ENCODE results near the gene MED10. TPM values are rescaled to one million over a fixed set of nuclear protein-coding genes. Genes with fewer than 3 reads are reported as not detected.

The MED10 gene
- total RNA-seq, 2 experiments from 2014 or later = 48.7 to 52.5 TPM

DNA sequence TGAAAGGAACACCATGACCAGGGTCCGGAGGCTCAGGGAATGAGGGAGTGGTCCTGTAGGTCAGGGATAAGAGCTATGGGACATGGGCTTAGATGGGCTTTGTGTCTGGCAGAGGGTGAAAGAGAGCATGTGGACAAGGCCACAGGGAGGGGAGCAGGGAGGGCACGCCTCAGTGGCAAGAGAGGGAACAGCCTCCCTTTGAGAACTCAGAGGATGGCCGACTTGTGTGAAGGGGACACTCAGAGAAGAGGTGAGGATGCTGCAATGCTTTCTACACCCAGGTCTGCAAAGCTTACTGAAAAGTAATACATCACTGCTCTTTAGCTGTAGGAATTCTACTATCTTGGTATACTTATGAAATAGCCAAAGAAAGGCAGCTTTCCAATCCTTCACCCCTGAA lies 23.5 kb downstream of the MED10 start:
- CTCF ChIA-PET = no interaction called here

DNA sequence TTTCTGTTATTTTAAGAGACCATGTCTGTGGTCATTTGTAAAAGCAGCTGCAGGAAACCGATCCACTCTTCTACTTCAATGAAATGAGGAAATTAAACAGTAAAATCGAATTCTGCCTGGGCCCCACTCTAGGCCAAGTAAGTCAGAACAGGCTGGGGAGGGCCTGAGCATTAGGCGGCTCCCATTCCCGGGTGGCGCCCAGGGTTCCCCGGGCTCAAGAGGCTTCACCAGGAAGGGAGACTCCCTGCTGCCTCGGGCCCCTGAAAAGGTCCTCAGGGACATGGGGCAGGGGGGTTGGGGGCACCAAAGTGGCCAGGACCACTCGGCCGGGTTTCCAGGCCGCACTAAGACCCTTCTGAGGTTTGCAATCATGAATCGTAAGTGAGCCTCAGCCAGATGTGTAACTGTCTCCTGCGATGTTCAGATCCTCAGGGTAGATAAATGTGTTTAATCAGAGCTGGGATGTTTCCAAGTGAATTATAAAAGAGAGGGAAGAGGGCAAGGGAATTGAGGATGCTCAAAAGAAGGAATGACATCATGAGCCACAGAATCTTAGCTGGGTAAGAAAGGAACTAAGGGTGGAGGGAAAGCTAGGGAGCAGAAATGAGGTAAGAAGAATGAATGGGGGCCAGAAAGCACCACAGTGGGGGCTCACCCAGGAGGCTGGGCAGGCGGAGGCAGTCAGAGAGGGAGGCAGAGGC lies 24.6 kb downstream of the MED10 start:
- CTCF ChIA-PET = no interaction called here
- POLR2A ChIA-PET = no interaction called here

More for the DNA sequence above, 23.5 kb downstream of the MED10 start:
- POLR2A ChIA-PET = no interaction called here

DNA sequence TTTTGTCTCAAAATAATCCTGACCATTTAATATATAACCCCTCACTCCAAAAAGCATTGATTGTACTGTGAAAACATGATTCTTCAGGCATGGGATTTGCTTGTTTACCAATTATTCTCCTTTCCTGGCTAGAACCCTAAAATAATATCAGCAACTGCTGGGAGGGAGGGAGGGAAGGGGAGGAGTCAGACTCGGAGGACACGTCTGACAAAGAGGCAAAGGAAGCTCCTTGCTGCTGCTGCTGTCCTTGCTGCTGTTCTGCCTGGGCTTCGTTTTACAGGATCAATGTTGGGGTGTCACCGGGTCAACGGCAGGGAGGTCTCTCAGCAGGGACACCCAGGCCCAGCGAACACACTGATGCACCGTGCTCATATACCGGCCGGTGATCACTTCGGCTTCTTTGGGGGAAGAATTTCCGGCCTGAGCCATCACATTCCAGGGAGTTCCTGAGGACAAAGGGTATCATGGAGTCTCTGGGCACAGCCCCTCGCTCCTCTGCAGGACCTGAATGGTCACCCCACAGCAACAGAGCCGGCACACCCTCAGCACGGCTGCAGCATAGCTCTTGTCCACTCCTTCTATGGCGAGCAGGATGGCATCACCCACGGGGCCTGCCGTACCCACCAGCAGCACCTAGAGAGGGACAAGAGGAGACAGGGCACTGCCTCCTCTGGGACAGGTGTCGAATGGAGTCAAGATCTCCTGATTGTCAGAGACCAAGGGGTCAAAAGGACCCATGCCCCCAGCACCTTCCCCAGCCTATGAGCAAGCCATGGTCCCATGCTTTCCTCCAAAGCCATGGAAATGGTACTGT lies 27.9 kb downstream of the MED10 start:
- ChIA-PET CTCF (no interaction called here), POLR2A (no interaction called here)

DNA sequence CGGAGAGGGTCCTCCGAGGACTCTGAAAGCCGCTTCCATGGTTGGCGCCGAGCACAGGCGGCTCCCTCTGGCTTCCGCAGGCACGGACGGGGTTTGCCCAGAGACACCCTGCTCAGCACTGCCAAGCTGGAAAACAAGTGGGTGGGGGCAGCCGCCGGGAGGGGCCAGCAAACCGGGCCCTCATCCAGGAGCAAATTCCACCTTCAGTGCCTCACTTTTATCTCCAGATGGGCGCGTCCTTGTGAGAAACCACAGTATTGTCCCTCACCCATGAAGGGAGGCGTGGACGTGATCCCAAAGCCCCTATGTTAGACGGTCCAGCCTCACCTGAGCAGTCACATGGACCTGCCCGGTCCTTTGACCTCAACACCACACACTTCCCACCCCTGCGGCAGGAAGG lies 29.0 kb downstream of the MED10 start:
- ChIA-PET CTCF (no interaction called here), POLR2A (no interaction called here)

DNA sequence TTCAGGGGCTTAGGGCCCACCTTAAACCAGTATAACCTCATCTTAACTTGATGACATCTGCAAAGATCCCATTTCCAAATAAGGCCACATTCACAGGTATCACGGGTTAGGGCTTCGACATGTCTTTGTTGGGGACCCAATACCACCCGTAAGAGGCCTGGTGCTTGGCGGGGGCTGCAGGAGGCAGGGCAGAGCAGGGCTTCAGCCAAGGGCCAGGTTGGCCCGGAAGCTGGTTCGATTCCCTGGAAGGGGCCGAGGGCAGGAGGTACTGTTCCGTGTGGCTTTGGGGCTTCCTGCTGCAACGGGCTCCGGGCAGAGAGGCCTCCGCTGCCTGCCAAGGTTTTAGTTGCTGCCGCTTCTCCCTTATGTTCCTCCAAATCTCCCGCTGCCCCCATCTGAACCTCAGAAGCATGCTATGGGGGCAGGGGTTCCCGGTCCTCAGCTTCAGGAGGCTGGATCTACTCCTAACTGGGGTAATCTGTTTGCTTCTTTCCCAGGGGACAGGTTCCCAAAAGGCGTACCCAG lies 29.8 kb downstream of the MED10 start:
- POLR2A ChIA-PET = no interaction called here

DNA sequence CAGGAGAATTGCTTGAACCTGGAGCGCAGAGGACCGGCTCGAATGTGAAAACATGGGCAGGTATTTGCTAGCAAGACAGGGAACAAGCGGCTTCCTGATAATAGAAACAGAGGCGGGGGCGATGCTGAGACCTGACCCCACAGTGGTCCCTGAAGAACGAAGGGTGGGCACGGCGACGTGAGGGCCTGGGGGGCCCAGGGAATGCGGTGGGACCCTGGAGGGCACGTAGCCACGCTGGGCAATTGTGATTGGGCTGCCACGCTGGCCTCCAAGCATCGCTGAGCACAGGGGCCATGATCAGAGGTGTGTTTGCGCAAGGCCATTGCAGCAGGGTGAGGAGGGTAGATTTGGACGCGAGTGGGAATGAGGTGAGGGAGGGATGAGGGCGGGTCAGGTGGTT lies 30.7 kb downstream of the MED10 start:
- ChIA-PET POLR2A (no interaction called here), CTCF (no interaction called here)

More for the DNA sequence above, 29.8 kb downstream of the MED10 start:
- CTCF ChIA-PET = no interaction called here

DNA sequence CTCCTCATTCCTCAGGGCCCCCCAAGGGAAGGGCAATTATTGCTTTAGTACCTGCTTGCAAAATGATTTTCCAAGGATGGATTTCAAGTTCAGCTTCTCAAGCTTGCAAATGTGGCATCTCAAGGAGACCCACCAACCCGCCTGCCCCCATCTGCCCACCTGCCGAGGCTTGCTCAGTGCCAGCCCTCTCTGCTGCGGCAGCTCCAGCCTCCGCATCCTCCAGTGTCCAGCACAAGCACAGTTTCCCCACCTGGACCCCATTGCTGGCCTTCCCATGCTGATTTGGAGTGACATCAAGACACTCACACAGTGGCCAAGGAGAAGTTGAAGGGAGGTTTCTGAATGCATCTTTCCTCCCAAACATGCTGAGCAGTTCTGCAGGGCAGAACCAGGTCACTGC lies 31.2 kb downstream of the MED10 start:
- ChIA-PET CTCF (no interaction called here), POLR2A (no interaction called here)

DNA sequence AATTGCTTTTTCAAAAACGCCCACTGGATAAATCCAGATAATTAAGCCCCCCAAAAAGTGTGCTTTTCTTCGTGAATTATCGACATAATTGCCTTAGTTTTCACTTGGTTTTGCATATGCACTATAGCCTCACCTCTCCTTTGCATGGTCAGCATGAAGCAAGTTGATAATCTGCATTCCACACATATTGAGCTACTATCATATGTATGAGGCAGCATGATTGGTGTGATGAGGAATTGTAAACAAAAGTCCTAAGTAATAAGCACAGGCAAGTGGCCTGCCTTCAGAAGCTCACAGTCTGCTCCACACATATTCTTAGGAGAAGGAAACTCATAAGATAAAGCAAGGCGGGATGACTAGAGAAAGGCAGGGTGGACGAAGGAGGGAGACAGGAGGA lies 33.8 kb downstream of the MED10 start:
- ChIA-PET POLR2A (no interaction called here), CTCF (no interaction called here)

DNA sequence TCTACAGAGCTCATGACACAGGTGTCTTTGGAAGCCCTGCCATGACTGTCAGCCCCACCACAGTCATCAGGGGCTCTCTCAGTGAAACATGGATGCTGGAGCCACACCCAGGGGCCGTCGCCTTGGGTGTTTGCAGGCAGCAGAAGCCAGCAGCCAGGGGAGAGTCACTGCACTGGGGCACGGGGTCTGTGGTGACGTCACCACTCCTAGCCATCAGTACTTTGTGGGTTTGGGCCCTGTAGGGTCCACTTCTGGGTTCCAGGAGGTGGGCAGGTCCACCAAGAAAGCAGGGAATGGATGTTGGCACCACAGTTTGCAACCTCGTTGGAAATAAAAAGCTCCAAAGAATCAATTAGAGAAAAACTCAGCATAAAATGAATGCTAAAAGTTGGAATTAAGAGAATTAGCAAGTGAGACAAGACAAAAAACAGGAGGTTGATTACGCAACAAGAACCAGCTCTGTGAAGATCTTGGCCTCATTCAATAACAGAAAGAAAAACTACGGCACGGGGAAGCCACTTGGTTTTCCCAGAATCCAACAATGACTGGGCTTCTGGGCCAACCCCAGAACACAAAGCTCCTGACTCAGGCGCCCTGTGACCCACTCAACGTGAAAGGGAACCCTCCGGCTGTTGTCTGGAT lies 34.3 kb downstream of the MED10 start:
- ChIA-PET CTCF (no interaction called here), POLR2A (no interaction called here)

DNA sequence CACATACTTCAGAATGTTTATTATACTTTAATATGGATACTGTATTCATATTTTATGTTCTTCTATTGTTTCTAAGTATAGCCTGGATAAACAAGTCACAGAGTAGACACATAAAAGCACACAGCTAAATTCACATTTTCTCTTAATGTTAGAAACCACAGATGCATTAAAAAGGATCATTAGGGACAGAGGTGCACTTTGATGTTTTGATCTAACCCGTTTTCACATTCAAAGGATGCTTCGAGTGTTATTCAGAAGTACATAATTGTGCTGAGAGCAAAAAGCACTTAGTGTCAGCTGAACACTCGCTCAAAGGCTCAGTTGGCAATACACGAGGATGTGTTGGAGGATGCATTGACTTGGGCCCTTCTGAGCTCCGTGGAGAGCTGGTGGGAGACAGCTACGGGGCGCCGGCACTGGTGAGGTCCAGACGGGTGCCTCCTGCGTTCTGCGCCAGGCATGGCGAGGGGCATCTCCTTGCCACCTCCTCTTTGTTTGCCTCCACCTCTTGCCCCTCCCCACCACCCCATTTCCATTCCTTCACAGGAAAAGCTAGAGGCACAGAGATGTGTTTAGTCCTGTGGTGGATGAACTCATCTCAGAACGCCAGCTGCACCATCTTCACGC lies 35.5 kb downstream of the MED10 start:
- ChIA-PET CTCF (no interaction called here), POLR2A (no interaction called here)

DNA sequence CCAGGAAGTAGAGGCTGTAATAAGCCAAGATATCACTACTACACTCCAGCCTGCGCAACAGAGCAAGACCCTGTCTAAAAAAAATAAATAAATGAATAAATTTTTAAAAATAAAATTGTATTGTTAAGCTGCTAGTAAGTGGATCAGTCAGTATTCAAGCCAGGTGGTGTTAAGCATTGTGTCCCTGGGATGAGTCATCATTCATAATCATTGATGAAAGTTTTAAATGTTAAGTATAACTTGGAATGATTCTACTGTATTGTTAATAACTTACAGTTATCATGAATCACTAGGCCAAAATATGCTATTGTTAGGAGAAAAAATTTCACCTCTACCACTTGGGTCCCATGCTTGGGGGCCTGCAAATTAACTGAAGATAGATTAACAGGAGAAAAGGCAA lies 38.2 kb downstream of the MED10 start:
- ChIA-PET CTCF (no interaction called here), POLR2A (no interaction called here)

DNA sequence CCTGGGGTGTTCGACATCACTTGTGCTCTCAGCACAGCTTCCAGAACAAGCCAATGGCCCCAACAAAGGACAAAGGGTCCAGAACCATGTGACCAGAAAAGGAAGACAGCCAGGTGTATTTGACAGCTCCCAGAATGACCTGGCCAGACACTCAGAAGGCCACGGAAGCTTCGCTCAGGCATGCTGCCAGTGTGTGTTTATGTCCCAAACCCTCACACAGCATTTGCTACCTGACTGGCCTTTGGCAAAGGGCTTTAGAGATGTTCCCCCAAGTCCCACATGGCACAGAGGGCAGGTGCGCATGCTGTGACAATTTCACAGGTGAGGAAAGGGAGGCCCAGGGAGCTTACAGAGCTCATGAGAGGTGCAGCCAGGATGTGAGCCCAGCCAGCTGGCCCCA lies 39.5 kb downstream of the MED10 start:
- POLR2A ChIA-PET = no interaction called here
- CTCF ChIA-PET = no interaction called here

DNA sequence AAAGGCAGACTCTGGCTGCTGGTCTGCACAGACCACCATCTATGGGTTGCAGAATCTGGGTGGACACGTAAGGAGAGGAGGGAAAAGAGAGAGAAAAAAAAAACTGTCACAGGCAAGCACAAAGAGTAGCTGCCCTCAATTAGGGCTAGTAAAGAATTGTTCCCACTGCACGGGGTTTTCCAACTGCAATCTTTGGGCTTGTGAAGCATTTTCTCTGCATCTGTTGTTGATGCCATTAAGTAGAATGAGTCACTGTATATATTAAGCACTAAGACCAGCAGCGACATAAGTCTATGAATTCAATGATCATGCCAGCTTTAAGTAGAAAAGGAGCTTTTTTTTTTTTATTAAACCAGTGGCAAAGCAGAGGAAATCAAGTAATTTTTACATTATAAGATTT lies 40.2 kb downstream of the MED10 start:
- POLR2A ChIA-PET = no interaction called here
- CTCF ChIA-PET = no interaction called here

DNA sequence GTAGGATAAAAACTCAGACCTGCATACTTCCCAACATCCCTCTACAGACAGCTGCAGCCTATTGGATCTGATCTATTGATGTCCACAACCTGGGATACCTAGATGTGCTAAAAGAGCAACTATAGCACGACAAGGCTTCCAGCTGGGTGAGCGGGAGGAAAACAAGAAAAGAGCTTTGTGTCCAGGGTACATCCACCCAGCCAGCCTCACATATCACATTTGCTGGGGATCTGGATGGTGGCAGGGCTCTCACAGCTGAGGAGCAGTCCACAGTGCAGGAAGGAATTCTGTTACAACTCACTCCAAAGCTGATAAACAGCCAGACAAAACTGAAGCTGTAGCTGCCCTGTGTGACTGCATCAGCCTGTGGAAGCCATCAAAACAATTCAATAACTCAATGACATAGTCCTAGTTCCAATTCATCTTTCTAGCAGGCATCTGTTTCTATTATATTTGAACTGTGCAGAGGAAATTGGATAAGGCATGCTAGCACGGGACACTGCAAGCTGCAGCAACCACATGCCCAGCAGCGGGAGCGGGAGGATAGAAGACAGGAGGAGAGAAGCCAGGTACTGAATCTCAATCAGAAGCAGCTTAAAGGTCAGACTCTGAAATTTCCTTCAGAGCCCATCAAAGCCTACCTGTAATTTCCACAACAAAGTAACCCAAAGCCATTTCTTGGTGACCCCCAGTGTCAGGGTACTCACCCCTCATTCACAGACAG lies 45.0 kb downstream of the MED10 start:
- CTCF ChIA-PET = no interaction called here
- POLR2A ChIA-PET = no interaction called here

DNA sequence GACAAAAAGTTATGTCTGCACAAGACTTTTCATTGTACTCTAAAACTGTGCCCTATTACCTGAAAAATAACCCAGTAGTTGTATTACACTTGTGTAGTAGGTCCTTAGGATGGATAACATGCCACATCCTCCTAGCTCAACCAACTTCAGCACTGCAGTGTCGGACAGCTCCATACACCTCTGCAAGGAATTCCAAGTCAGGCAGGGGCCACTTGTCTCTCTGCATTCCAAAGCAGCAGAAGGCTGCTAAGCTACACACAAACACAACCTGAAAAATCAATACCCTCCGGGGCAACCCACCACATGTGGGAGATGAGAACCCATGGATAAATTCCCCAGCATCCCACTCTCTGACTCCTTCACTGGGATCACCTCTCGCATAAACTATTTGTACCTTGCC lies 50.2 kb downstream of the MED10 start:
- POLR2A ChIA-PET = no interaction called here
- CTCF ChIA-PET = no interaction called here

DNA sequence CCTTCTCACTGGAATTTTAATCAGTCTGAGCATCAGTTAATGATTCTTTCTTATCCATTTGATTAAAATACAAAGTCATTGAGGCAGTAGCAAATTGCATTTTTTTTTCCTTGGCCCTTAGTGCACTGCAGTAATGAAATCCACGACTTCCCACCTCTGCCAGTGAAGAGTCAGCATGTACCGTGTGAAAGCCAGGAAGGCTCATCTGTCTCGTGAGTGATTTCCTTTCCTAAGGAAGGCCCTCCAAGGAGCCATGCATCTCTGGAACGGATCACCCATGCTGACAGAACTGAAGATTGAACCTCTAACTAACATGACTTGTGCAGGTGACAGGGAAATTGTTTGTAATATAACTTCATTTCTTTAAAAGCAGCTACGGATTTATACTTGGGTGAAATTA lies 51.6 kb downstream of the MED10 start:
- POLR2A ChIA-PET = no interaction called here
- CTCF ChIA-PET = no interaction called here

DNA sequence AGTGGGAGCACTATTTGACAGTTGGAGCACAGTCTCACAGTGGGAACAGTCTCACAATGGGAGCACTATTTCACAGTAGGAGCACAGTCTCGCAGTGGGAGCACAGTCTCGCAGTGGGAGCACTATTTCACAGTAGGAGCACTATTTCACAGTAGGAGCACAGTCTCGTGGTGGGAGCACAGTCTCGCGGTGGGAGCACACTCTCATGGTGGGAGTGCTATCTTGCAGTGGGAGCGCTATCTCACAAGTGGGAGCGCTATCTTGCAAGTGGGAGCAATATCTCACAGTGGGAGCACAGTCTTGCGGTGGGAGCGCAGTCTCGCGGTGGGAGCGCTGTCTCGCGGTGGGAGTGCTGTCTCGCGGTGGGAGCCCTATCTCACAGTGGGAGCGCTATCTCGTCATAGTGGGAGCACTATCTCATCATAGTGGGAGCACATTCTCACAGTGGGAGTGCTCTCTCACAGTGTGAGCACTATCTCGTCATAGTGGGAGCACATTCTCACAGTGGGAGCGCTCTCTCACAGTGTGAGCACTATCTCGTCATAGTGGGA lies 56.1 kb downstream of the MED10 start:
- POLR2A ChIA-PET = no interaction called here

More for the DNA sequence above, 56.1 kb downstream of the MED10 start:
- CTCF ChIA-PET = no interaction called here
